Neural progenitor cell (in vitro differentiated cells): ENCODE results near the gene RDX. TPM values are rescaled to one million over a fixed set of nuclear protein-coding genes. Genes with fewer than 3 reads are reported as not detected.
A peak's percentile ranks its signal among the peaks of the same experiment; 100 is the strongest.
"Not testable (repeated sequence)": the region's sequence is repeated elsewhere in the genome, so short reads cannot be mapped to it uniquely, and the experiment has no call there.

ENCODE experiments used
- DNase-seq: peaks from one replicate; pipeline ENCODE4 v3.0.0-alpha.2; 2016; ENCODE audit warnings: low spot score
- H2AFZ ChIP-seq: fragments of 200-600 bp; sonication (generic); replicated peaks from 2 replicates; pipeline ENCODE4 v1.6.1; 2016; ENCODE audit warnings: antibody characterized with exemption
- H3F3A ChIP-seq: fragments of 200-600 bp; sonication (generic); 2 replicates; pipeline ENCODE4 v1.6.1; 2016; ENCODE audit warnings: antibody characterized with exemption, low read depth
- H3K27ac ChIP-seq: fragments of 200-600 bp; sonication (generic); 2 replicates; pipeline ENCODE4 v1.5.1; 2016; ENCODE audit warnings: mild to moderate bottlenecking
- H3K27me3 ChIP-seq: fragments of 200-600 bp; sonication (generic); 2 replicates; pipeline ENCODE4 v1.6.1; 2016; ENCODE audit warnings: mild to moderate bottlenecking, moderate library complexity
- H3K36me3 ChIP-seq: fragments of 200-600 bp; sonication (generic); 2 replicates; pipeline ENCODE4 v1.5.1; 2016
- H3K4me1 ChIP-seq: fragments of 200-600 bp; sonication (generic); 2 replicates; pipeline ENCODE4 v1.6.1; 2016; ENCODE audit warnings: mixed run types
- H3K4me2 ChIP-seq: fragments of 200-600 bp; sonication (generic); 2 replicates; pipeline ENCODE4 v1.6.1; 2016
- H3K4me3 ChIP-seq: fragments of 200-600 bp; sonication (generic); 2 replicates; pipeline ENCODE4 v1.5.1; 2016
- H3K79me2 ChIP-seq: fragments of 200-600 bp; sonication (generic); 2 replicates; pipeline ENCODE4 v1.6.1; 2016; ENCODE audit warnings: low read depth
- H3K9ac ChIP-seq: fragments of 200-600 bp; sonication (generic); 2 replicates; pipeline ENCODE4 v1.6.1; 2016
- H3K9me3 ChIP-seq: fragments of 200-600 bp; sonication (generic); 2 replicates; pipeline ENCODE4 v1.5.1; 2016; ENCODE audit warnings: low read depth
- H4K20me1 ChIP-seq: fragments of 200-600 bp; sonication (generic); 2 replicates; pipeline ENCODE4 v1.6.1; 2016; ENCODE audit warnings: low read depth
- H3K27ac Mint-ChIP-seq: 3 replicates; pipeline ENCODE4 v1.8.0; 2021; ENCODE audit warnings: mixed read lengths
- H3K27me3 Mint-ChIP-seq: 2 replicates; pipeline ENCODE4 v1.8.0; 2022; ENCODE audit warnings: low read depth, mild to moderate bottlenecking, inconsistent platforms, moderate library complexity, mixed read lengths; ENCODE audit not compliant: insufficient read depth
- H3K36me3 Mint-ChIP-seq: 3 replicates; pipeline ENCODE4 v1.8.0; 2021; ENCODE audit warnings: mixed read lengths
- H3K4me1 Mint-ChIP-seq: 3 replicates; pipeline ENCODE4 v1.8.0; 2021; ENCODE audit warnings: mixed read lengths
- H3K4me3 Mint-ChIP-seq: 3 replicates; pipeline ENCODE4 v1.8.0; 2021; ENCODE audit warnings: mild to moderate bottlenecking, moderate library complexity, mixed read lengths
- H3K9me3 Mint-ChIP-seq: 3 replicates; pipeline ENCODE4 v1.8.0; 2020; ENCODE audit warnings: mixed read lengths
- CTCF ChIP-seq: fragments of 200-600 bp; sonication (generic); IDR thresholded peaks from 2 replicates; pipeline ENCODE4 v1.5.1; 2017; ENCODE audit warnings: antibody characterized with exemption, mild to moderate bottlenecking
- EZH2 ChIP-seq: fragments of 200-600 bp; sonication (generic); IDR thresholded peaks from 2 replicates; pipeline ENCODE4 v1.6.1; 2017; ENCODE audit warnings: antibody characterized with exemption, mild to moderate bottlenecking, moderate library complexity
- EZH2phosphoT487 ChIP-seq: fragments of 200-600 bp; sonication (generic); IDR thresholded peaks from 2 replicates; pipeline ENCODE4 v1.6.1; 2017; ENCODE audit warnings: antibody characterized with exemption
- total RNA-seq: library from RNA; depleted of rRNA; stranded (reverse); fragments of >200 nt; gene quantifications from 2 replicates; pipeline ENCODE4 v1.2.3, GENCODE V29; 2015; ENCODE audit warnings: low replicate concordance

RDX gene
- total RNA-seq, 1 donor from 2014 or later = 199 TPM

- Mint-ChIP-seq H3K9me3 (peaks cover 4% of the 10 kb centered on the region), H3K27ac (no peak overlapping the region), H3K4me3 (no peak overlapping the region), H3K4me1 (peaks cover 10% of the 10 kb centered on the region), H3K27me3 (peaks cover 4% of the 10 kb centered on the region), H3K36me3 (peaks cover 20% of the 10 kb centered on the region)
- no peak for DNase-seq
- peaks cover 100% of the 10 kb centered on the region for H3K79me2 ChIP-seq
- no peak overlapping the region for H3K4me3 ChIP-seq
- H3F3A ChIP-seq = no peaks in the 10 kb centered on the region
- H3K27ac ChIP-seq = no peak overlapping the region
- H3K4me1 ChIP-seq = peaks cover 7% of the 10 kb centered on the region
- H3K36me3 ChIP-seq = no peaks in the 10 kb centered on the region
- no peak overlapping the region for H3K4me2 ChIP-seq
- no peak overlapping the region for H2AFZ ChIP-seq
- no peak overlapping the region for H3K9ac ChIP-seq
- no peaks in the 10 kb centered on the region for H3K9me3 ChIP-seq
- H3K27me3 ChIP-seq = no peaks in the 10 kb centered on the region
- peaks cover 57% of the 10 kb centered on the region for H4K20me1 ChIP-seq
- TF ChIP-seq CTCF (no peak), EZH2phosphoT487 (no peak), EZH2 (no peak)
These were observed 9.9 kb downstream of the RDX start for GRCh38 chr11:110286298-110287040.

GRCh38 chr11:110283862-110284261 lies 12.6 kb downstream of the RDX start:
- Histone ChIP-seq H3K36me3 (no peaks in the 10 kb centered on the region), H3K27ac (no peak overlapping the region), H3K79me2 (peaks cover 100% of the 10 kb centered on the region), H2AFZ (no peak overlapping the region), H3K9ac (no peak overlapping the region), H3K4me2 (no peak overlapping the region), H3F3A (no peaks in the 10 kb centered on the region), H3K4me1 (peaks cover 7% of the 10 kb centered on the region), H3K9me3 (no peaks in the 10 kb centered on the region), H3K4me3 (no peak overlapping the region), H4K20me1 (peaks cover 41% of the 10 kb centered on the region), H3K27me3 (no peaks in the 10 kb centered on the region)
- no peak overlapping the region for H3K4me3 Mint-ChIP-seq
- H3K27me3 Mint-ChIP-seq = peaks cover 3% of the 10 kb centered on the region
- TF ChIP-seq CTCF = no peak
- no peak for TF ChIP-seq EZH2
- TF ChIP-seq EZH2phosphoT487 = no peak
- H3K36me3 Mint-ChIP-seq = peaks cover 17% of the 10 kb centered on the region
- peaks cover 4% of the 10 kb centered on the region for H3K9me3 Mint-ChIP-seq
- no peak overlapping the region for H3K27ac Mint-ChIP-seq
- DNase-seq = no peak
- peaks cover 9% of the 10 kb centered on the region for H3K4me1 Mint-ChIP-seq

GRCh38 chr11:110280595-110280994 lies 15.8 kb downstream of the RDX start:
- not testable (repeated sequence) for H4K20me1 ChIP-seq, H3K27me3 Mint-ChIP-seq, H3K36me3 ChIP-seq, H3K27ac ChIP-seq, H2AFZ ChIP-seq, H3K9me3 Mint-ChIP-seq, H3K27ac Mint-ChIP-seq, H3K27me3 ChIP-seq, H3K9me3 ChIP-seq, H3K4me3 Mint-ChIP-seq, H3K4me1 ChIP-seq, H3K9ac ChIP-seq, H3F3A ChIP-seq, H3K4me1 Mint-ChIP-seq, H3K4me2 ChIP-seq, H3K4me3 ChIP-seq, DNase-seq
- H3K36me3 Mint-ChIP-seq = peaks cover 43% of the 10 kb centered on the region
- H3K79me2 ChIP-seq = peaks cover 99% of the 10 kb centered on the region

GRCh38 chr11:110279881-110280280 lies 16.5 kb downstream of the RDX start:
- H3K9me3 Mint-ChIP-seq = peaks cover 4% of the 10 kb centered on the region
- peaks cover 9% of the 10 kb centered on the region for H3K36me3 ChIP-seq
- no peak overlapping the region for H3K4me3 Mint-ChIP-seq
- H3K4me1 Mint-ChIP-seq = peaks cover 2% of the 10 kb centered on the region
- no peak overlapping the region for H3K4me3 ChIP-seq
- peaks cover 98% of the 10 kb centered on the region for H3K79me2 ChIP-seq
- H2AFZ ChIP-seq = no peak overlapping the region
- no peak overlapping the region for H3K4me2 ChIP-seq
- no peaks in the 10 kb centered on the region for H3K4me1 ChIP-seq
- H3K9ac ChIP-seq = no peak overlapping the region
- H3F3A ChIP-seq = no peaks in the 10 kb centered on the region
- H3K9me3 ChIP-seq = no peaks in the 10 kb centered on the region
- no peaks in the 10 kb centered on the region for H3K27me3 ChIP-seq
- H3K27me3 Mint-ChIP-seq = no peaks in the 10 kb centered on the region
- TF ChIP-seq EZH2phosphoT487 (no peak), CTCF (no peak), EZH2 (no peak)
- H3K27ac Mint-ChIP-seq = peak overlapping the region; percentile 29
- no peak overlapping the region for H3K27ac ChIP-seq
- peaks cover 9% of the 10 kb centered on the region for H4K20me1 ChIP-seq
- H3K36me3 Mint-ChIP-seq = peaks cover 48% of the 10 kb centered on the region
- no peak for DNase-seq
